KOPT-K1 (cell line): ENCODE results near the gene RBM48.

ENCODE experiments used
- H3K27ac ChIP-seq: fragments of 200-600 bp; sonication (generic); 2 replicates; pipeline ENCODE4 v1.5.1; 2016; ENCODE audit warnings: antibody characterized with exemption, mild to moderate bottlenecking, low read depth, low read length; ENCODE audit not compliant: poor library complexity, severe bottlenecking
- H3K36me3 ChIP-seq: fragments of 200-600 bp; sonication (generic); 2 replicates; pipeline ENCODE4 v1.5.1; 2017; ENCODE audit warnings: antibody characterized with exemption, mild to moderate bottlenecking, low read length, moderate library complexity; ENCODE audit not compliant: insufficient read depth
- H3K9me3 ChIP-seq: fragments of 200-600 bp; sonication (generic); 2 replicates; pipeline ENCODE4 v1.5.1; 2017; ENCODE audit warnings: antibody characterized with exemption, low read length, mild to moderate bottlenecking; ENCODE audit not compliant: insufficient read depth, poor library complexity, severe bottlenecking

Gene RBM48

GRCh38 chr7:92569137-92569536, 40.5 kb downstream of the RBM48 start:
- Histone ChIP-seq H3K9me3 (no peaks in the 10 kb centered on the region), H3K27ac (no peak overlapping the region), H3K36me3 (peaks cover 100% of the 10 kb centered on the region)

GRCh38 chr7:92576296-92576695, 47.7 kb downstream of the RBM48 start:
- Histone ChIP-seq H3K9me3 (no peaks in the 10 kb centered on the region), H3K36me3 (peaks cover 100% of the 10 kb centered on the region), H3K27ac (no peak overlapping the region)

GRCh38 chr7:92582948-92583347, 54.4 kb downstream of the RBM48 start:
- Histone ChIP-seq H3K36me3 (peaks cover 80% of the 10 kb centered on the region), H3K9me3 (no peaks in the 10 kb centered on the region), H3K27ac (no peak overlapping the region)

- no peak overlapping the region for H3K27ac ChIP-seq
- peaks cover 64% of the 10 kb centered on the region for H3K36me3 ChIP-seq
- no peaks in the 10 kb centered on the region for H3K9me3 ChIP-seq
Measured at GRCh38 chr7:92584953-92585352, 56.4 kb downstream of the RBM48 start.

- H3K9me3 ChIP-seq: no peaks in the 10 kb centered on the region
- no peak overlapping the region for H3K27ac ChIP-seq
- peaks cover 49% of the 10 kb centered on the region for H3K36me3 ChIP-seq
Measured at GRCh38 chr7:92586403-92586802, 57.8 kb downstream of the RBM48 start.

- Histone ChIP-seq H3K27ac (no peak overlapping the region), H3K36me3 (peaks cover 45% of the 10 kb centered on the region), H3K9me3 (no peaks in the 10 kb centered on the region)
Measured at GRCh38 chr7:92586841-92587240, 58.2 kb downstream of the RBM48 start.
